Measurements from ENCODE around the gene AFAP1L2. TPM values are rescaled to one million over a fixed set of nuclear protein-coding genes. Genes with fewer than 3 reads are reported as not detected.

Gene AFAP1L2
- total RNA-seq, 2 experiments from 2014 or later, result 2.3 to 8.6 TPM

- H2AFZ ChIP-seq (ENCODE audit: low read length), result no peak overlapping the region
- TF ChIP-seq CTCF (conservative IDR thresholded peaks at IDR 0.05; ENCODE audit: low read length) (no peak), EZH2phosphoT487 (IDR thresholded peaks at IDR 0.05; ENCODE audit: borderline replicate concordance, low read depth, low read length) (no peak)
- H3K36me3 ChIP-seq (ENCODE audit: insufficient read depth, low read length), result no peaks in the 10 kb centered on the region
- H3K9me3 ChIP-seq (ENCODE audit: low read length), result no peaks in the 10 kb centered on the region
- no peaks in the 10 kb centered on the region for H3K9me2 ChIP-seq (ENCODE audit: insufficient read depth, low read length)
- intact Hi-C loops (cut with micrococcal nuclease; ENCODE audit: unreplicated experiment), result no loop called here
- no peak overlapping the region for H3K27ac ChIP-seq (ENCODE audit: low read depth, low read length, poor library complexity, severe bottlenecking)
- H3K4me1 ChIP-seq (ENCODE audit: insufficient read depth, low read length, poor library complexity, severe bottlenecking), result no peaks in the 10 kb centered on the region
- CTCF ChIA-PET (ENCODE audit: unreplicated experiment), result no interaction called here
- POLR2A ChIA-PET, result interaction anchor here (0.6 kb wide), 1 partner anchor 126 kb away, joined by 5 read pairs; no protein-coding TSS in a partner anchor
- no peak overlapping the region for H3K4me2 ChIP-seq (ENCODE audit: low read length)
- BruUV-seq (replicated peaks), result no TSS peak
- H3K4me3 ChIP-seq (ENCODE audit: low read depth, low read length, poor library complexity, severe bottlenecking), result no peak overlapping the region
- no peaks in the 10 kb centered on the region for H3K79me2 ChIP-seq (ENCODE audit: insufficient read depth, low read depth, low read length)
- H4K20me1 ChIP-seq (ENCODE audit: insufficient read depth, low read length), result no peaks in the 10 kb centered on the region
- no peak for DNase-seq (ENCODE audit: low spot score)
Measured at GRCh38 chr10:114279901-114280644, 124.2 kb downstream of the AFAP1L2 start.

- CTCF ChIA-PET (ENCODE audit: unreplicated experiment), result no interaction called here
- Histone ChIP-seq H2AFZ (ENCODE audit: low read length) (no peak overlapping the region), H3K27ac (ENCODE audit: low read depth, low read length, poor library complexity, severe bottlenecking) (no peak overlapping the region), H3K4me2 (ENCODE audit: low read length) (no peak overlapping the region), H4K20me1 (ENCODE audit: insufficient read depth, low read length) (no peaks in the 10 kb centered on the region), H3K4me1 (ENCODE audit: insufficient read depth, low read length, poor library complexity, severe bottlenecking) (no peaks in the 10 kb centered on the region), H3K36me3 (ENCODE audit: insufficient read depth, low read length) (no peaks in the 10 kb centered on the region), H3K4me3 (ENCODE audit: low read depth, low read length, poor library complexity, severe bottlenecking) (no peak overlapping the region), H3K79me2 (ENCODE audit: insufficient read depth, low read depth, low read length) (no peaks in the 10 kb centered on the region), H3K9me2 (ENCODE audit: insufficient read depth, low read length) (no peaks in the 10 kb centered on the region), H3K9me3 (ENCODE audit: low read length) (no peaks in the 10 kb centered on the region)
- TF ChIP-seq CTCF (conservative IDR thresholded peaks at IDR 0.05; ENCODE audit: low read length) (no peak), EZH2phosphoT487 (IDR thresholded peaks at IDR 0.05; ENCODE audit: borderline replicate concordance, low read depth, low read length) (no peak)
- POLR2A ChIA-PET, result no interaction called here
- no TSS peak for BruUV-seq (replicated peaks)
- no peak for DNase-seq (ENCODE audit: low spot score)
- intact Hi-C loops (cut with micrococcal nuclease; ENCODE audit: unreplicated experiment), result no loop called here
Measured at GRCh38 chr10:114279289-114279688, 125.0 kb downstream of the AFAP1L2 start.

- H3K79me2 ChIP-seq (ENCODE audit: insufficient read depth, low read depth, low read length), result no peaks in the 10 kb centered on the region
- BruUV-seq (replicated peaks), result no TSS peak
- intact Hi-C loops (cut with micrococcal nuclease; ENCODE audit: unreplicated experiment), result no loop called here
- ChIA-PET POLR2A (no interaction called here), CTCF (ENCODE audit: unreplicated experiment) (no interaction called here)
- no peaks in the 10 kb centered on the region for H3K9me2 ChIP-seq (ENCODE audit: insufficient read depth, low read length)
- DNase-seq (ENCODE audit: low spot score), result no peak
- TF ChIP-seq CTCF (conservative IDR thresholded peaks at IDR 0.05; ENCODE audit: low read length) (no peak), EZH2phosphoT487 (IDR thresholded peaks at IDR 0.05; ENCODE audit: borderline replicate concordance, low read depth, low read length) (no peak)
- H4K20me1 ChIP-seq (ENCODE audit: insufficient read depth, low read length), result no peaks in the 10 kb centered on the region
- no peaks in the 10 kb centered on the region for H3K4me1 ChIP-seq (ENCODE audit: insufficient read depth, low read length, poor library complexity, severe bottlenecking)
- no peaks in the 10 kb centered on the region for H3K36me3 ChIP-seq (ENCODE audit: insufficient read depth, low read length)
- H3K4me3 ChIP-seq (ENCODE audit: low read depth, low read length, poor library complexity, severe bottlenecking), result no peak overlapping the region
- no peak overlapping the region for H3K4me2 ChIP-seq (ENCODE audit: low read length)
- no peak overlapping the region for H3K27ac ChIP-seq (ENCODE audit: low read depth, low read length, poor library complexity, severe bottlenecking)
- H2AFZ ChIP-seq (ENCODE audit: low read length), result no peak overlapping the region
- H3K9me3 ChIP-seq (ENCODE audit: low read length), result no peaks in the 10 kb centered on the region
Measured at GRCh38 chr10:114278884-114279191, 125.5 kb downstream of the AFAP1L2 start.
